Subcutaneous abdominal adipose tissue (tissue), 5 donors: ENCODE measurements around the gene PGAM5.

Source experiments
- H3K27ac ChIP-seq: one replicate; pipeline ENCODE4 v1.7.0; 2013; ENCODE audit warnings: low read depth, mild to moderate bottlenecking, inconsistent platforms, low read length, moderate library complexity
- H3K27me3 ChIP-seq, 5 donors: one replicate each; pipeline ENCODE4 v1.7.0; 2013; ENCODE audit warnings: low read length in 5 of 5, inconsistent platforms in 1 of 5; ENCODE audit not compliant: control insufficient read depth in 5 of 5, insufficient read depth in 4 of 5
- H3K36me3 ChIP-seq, 5 donors: one replicate each; pipeline ENCODE4 v1.7.0; 2013; ENCODE audit warnings: low read length in 5 of 5; ENCODE audit not compliant: control insufficient read depth in 5 of 5, insufficient read depth in 5 of 5
- H3K4me1 ChIP-seq, 5 donors: one replicate each; pipeline ENCODE4 v1.7.0; 2013; ENCODE audit warnings: low read length in 5 of 5, mild to moderate bottlenecking in 3 of 5, moderate library complexity in 1 of 5; ENCODE audit not compliant: control insufficient read depth in 5 of 5, insufficient read depth in 5 of 5
- H3K4me3 ChIP-seq, 5 donors: one replicate each; pipeline ENCODE4 v1.7.0; 2013; ENCODE audit warnings: low read length in 5 of 5, low read depth in 1 of 5
- H3K9ac ChIP-seq, 5 donors: one replicate each; pipeline ENCODE4 v1.7.0; 2013; ENCODE audit warnings: low read length in 5 of 5, mild to moderate bottlenecking in 4 of 5, moderate library complexity in 3 of 5
- H3K9me3 ChIP-seq, 5 donors: one replicate each; pipeline ENCODE4 v1.7.0; 2013; ENCODE audit warnings: low read length in 5 of 5; ENCODE audit not compliant: control insufficient read depth in 5 of 5
- donor health status: healthy.
- donor health status: healthy.
- donor health status: healthy.
- donor health status: healthy.
- donor health status: healthy.

The PGAM5 gene

DNA sequence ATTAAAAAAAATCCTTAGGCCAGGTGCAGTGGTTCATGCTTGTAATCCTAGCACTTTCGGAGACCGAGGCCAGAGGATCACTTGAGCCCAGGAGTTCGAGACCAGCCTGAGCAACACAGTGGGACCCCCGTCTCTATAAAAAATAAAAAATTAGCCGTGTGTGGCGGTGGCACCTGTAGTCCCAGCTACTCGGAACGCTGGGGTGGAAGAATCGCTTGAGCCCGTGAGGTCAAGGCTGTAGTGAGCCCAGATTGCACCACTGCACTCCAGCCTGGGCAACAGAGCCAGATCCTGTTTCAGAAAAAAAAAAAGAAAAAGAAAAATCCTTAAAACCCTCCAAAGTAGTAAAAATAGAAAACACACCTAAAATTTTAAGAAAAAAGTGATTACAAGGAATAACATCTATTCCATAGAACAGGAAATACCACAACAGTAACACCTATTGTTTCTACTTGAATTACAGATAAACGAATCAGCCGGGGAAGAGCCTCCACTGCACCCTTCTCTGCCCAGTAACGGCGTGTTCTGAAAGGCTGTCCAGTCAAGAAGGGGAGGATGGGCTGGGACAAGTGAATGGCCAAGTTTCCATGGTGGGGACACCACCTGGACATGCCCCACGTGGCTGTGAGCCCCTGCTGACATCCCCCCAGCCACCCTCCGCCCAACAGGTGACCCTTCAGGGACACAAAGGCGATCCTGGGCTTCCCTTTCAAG, 41.3 kb upstream of the PGAM5 start:
- Histone ChIP-seq H3K4me1 (peaks cover 0 to 2% (median 0%) of the 10 kb centered on the region in 5 donors), H3K9me3 (no peaks in the 10 kb centered on the region), H3K27ac (no peak overlapping the region), H3K36me3 (peaks cover 4 to 85% (median 65%) of the 10 kb centered on the region in 5 donors), H3K4me3 (no peak overlapping the region), H3K9ac (no peak overlapping the region), H3K27me3 (no peaks in the 10 kb centered on the region)

DNA sequence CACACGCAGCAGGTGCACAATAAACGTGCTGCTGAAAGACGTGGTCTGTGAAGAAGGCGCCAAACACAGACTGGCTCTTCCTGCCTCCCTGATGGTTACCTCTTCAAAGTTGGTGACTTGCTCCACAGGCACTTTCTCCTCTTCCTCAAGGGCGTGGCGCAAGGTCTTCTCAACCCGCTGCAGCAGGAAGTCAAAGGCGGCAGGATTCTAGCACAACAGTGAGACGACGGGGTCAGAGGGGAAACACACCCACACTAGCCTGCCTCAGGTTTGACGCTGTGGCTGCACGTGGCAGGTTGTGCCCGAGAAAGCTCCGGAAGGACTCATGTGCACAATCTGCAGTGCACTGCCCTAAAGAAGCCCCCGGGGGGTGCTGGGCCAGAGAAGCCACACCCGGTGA, 38.5 kb upstream of the PGAM5 start:
- H3K27me3 ChIP-seq: no peaks in the 10 kb centered on the region
- H3K9me3 ChIP-seq: no peaks in the 10 kb centered on the region
- H3K4me3 ChIP-seq: no peak overlapping the region
- H3K9ac ChIP-seq: no peak overlapping the region
- H3K4me1 ChIP-seq: no peaks in the 10 kb centered on the region
- no peak overlapping the region for H3K27ac ChIP-seq
- peaks cover 5 to 84% (median 69%) of the 10 kb centered on the region in 5 donors for H3K36me3 ChIP-seq

DNA sequence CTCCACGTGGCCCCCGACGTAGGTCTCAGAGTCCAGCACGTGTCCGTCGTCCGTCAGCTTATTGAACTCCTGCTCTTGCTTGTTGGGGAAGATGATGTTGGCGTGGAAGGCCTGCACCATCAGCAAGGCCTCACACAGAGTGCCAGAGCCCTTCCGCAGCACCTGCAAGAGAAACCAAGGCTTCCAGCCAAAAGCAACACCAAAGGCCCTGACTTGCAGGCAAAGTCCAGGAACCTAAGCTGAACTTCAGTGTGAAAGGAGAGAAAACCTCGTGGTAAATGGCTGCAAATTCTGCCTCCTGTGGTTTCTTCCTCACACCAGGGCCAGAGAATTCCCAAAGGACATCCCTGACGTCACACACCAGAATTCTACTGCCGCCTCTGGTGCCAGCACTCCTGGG, 38.0 kb upstream of the PGAM5 start:
- H3K36me3 ChIP-seq: peaks cover 6 to 84% (median 69%) of the 10 kb centered on the region in 5 donors
- H3K9ac ChIP-seq: no peak overlapping the region

DNA sequence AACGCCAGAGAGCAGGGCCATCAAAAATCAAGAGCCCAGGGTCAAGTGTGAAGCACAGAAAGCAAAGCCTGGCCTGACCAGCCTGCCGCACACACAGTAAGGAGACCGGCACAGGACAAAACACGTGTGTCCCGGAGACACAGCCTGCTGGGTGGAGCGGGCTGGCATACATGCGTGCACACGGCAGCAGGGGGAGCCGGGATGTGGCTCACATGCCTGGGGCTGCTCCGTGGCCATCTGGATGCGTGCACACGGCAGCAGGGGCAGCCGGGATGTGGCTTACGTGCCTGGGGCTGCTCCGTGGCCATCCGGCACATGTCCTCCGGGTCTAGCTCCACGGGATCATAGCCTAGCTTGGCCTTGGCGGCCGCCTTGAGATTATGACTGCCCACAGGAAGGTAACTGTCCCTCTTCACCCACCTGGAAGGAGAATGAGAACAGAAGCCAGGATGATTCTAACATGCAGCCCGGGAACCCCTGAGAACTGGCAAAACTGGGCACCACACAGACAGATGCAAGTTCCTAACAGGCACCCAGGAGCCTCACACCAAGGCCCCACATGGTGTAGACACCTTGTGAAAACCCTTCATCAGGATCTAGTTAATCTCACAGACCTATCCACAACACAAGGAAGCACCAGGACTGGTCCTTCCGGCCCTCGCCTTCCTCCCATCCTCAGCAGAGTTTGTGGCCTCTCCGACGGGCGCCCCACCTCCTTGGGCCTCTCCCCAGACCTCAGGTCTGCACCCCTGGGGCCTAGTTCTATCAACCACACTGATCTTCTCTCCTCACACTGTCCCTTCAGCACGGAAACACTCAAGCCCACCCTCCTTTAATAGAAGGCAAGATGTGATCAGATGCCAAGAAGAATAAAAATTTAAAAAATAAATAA, 37.1 kb upstream of the PGAM5 start:
- no peak overlapping the region for H3K27ac ChIP-seq
- no peak overlapping the region for H3K4me3 ChIP-seq
- no peaks in the 10 kb centered on the region for H3K4me1 ChIP-seq
- peaks cover 6 to 80% (median 64%) of the 10 kb centered on the region in 5 donors for H3K36me3 ChIP-seq
- H3K9ac ChIP-seq: no peak overlapping the region
- H3K9me3 ChIP-seq: no peaks in the 10 kb centered on the region
- H3K27me3 ChIP-seq: no peaks in the 10 kb centered on the region

More for the DNA sequence above, 38.0 kb upstream of the PGAM5 start:
- Histone ChIP-seq H3K27ac (no peak overlapping the region), H3K27me3 (no peaks in the 10 kb centered on the region), H3K4me3 (no peak overlapping the region), H3K9me3 (no peaks in the 10 kb centered on the region), H3K4me1 (no peaks in the 10 kb centered on the region)

DNA sequence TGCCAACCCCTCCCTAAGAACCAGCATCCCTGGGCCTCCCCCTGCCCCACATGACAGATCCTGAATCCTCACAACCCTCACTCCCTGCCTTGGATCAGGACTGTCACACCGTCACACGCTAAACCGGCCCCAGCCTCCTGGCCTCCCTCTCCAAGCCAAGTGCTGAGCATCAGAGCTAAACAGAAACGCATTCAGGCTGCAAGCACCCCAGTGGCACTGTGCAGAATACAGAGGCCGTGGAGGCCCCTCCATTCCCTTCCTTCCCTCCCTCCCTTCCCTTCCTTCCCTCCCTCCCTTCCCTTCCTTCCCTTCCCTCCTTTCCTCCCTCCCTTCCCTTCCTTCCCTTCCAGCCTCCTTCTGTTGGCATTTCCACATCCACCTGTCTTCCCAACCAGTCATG, 36.1 kb upstream of the PGAM5 start:
- Histone ChIP-seq H3K4me1 (no peaks in the 10 kb centered on the region), H3K27ac (no peak overlapping the region), H3K36me3 (peaks cover 11 to 80% (median 62%) of the 10 kb centered on the region in 5 donors), H3K4me3 (no peak overlapping the region), H3K9me3 (no peaks in the 10 kb centered on the region), H3K27me3 (no peaks in the 10 kb centered on the region), H3K9ac (no peak overlapping the region)

DNA sequence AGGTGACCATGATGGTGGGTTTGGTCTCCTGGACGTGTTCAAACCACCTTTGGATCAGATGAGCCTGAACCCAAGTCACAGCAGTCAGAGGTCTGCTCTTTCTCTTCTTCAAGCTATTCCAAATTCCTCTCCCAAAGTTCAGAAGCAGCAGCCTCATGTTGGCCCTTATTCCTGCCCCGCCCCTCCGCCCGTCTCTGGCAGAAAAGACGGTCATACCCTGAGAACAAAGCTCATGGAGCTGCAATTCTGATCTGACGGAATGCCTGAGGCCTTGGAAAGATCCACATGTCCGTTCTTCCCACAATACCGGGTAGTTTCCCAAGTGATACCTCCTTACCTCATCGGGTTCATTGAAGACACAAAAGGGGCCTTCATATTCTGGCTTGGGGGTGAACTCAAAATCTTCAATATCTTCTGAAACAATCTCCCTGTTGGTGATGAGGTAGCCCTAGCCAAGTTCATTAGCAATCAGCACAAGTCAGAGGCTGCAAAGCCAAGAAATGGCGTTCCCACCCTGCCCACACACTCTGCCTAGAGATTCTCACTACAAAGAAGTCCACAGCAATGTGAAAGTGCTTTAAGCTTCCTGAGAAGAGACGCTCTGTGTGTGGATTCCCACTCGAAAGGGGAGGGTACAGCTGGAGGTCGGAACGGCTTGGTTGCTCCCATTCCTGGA, 34.7 kb upstream of the PGAM5 start:
- no peaks in the 10 kb centered on the region for H3K9me3 ChIP-seq
- no peak overlapping the region for H3K27ac ChIP-seq
- H3K4me3 ChIP-seq: no peak overlapping the region
- H3K27me3 ChIP-seq: no peaks in the 10 kb centered on the region
- H3K9ac ChIP-seq: no peak overlapping the region
- peaks cover 11 to 75% (median 61%) of the 10 kb centered on the region in 5 donors for H3K36me3 ChIP-seq
- no peaks in the 10 kb centered on the region for H3K4me1 ChIP-seq

DNA sequence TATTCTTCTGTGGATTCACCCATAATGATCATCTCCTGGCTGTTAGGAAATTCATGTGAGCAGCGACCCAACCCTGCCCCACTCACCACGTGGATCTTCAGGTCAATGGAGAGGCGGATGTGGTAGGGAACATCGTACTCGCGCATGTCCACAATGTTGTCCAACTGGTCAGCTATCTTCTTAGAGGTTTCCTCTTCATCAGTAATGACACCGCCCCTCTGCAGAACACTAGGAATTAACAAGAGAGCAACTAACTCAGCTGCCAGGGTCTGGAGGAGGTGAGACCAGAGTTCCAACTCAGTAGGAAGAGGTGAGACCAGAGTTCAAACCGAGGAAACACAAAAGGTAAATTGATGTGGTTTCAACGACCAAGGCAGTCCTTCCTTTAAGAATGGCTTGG, 33.1 kb upstream of the PGAM5 start:
- H3K9me3 ChIP-seq: no peaks in the 10 kb centered on the region
- no peaks in the 10 kb centered on the region for H3K4me1 ChIP-seq
- H3K27ac ChIP-seq: no peak overlapping the region
- no peak overlapping the region for H3K9ac ChIP-seq
- H3K4me3 ChIP-seq: no peak overlapping the region
- no peaks in the 10 kb centered on the region for H3K27me3 ChIP-seq
- H3K36me3 ChIP-seq: peaks cover 11 to 64% (median 53%) of the 10 kb centered on the region in 5 donors

DNA sequence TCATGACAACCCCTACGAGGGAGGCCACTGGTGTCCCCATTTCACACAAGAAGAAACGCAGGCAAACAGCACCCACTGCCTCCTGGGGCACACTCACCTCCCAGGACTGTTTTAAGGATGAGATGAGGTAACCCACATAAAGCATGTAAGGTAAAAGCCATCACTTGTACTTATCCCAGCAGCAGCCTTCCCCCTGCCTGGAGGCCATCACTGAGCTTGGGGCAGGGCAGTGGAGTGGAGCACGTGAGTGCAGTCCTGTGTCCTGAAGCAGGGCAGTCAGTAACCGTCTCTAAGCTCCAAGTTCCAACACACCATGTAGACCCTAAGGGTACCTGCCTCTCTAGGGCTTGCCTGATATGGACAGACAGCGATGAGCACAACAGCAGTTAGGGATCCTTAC, 25.2 kb upstream of the PGAM5 start:
- H3K4me3 ChIP-seq: no peak overlapping the region
- H3K27me3 ChIP-seq: no peaks in the 10 kb centered on the region
- H3K36me3 ChIP-seq: no peaks in the 10 kb centered on the region
- peaks cover 0 to 17% (median 13%) of the 10 kb centered on the region in 5 donors for H3K4me1 ChIP-seq
- H3K27ac ChIP-seq: no peak overlapping the region
- no peaks in the 10 kb centered on the region for H3K9me3 ChIP-seq
- no peak overlapping the region for H3K9ac ChIP-seq

DNA sequence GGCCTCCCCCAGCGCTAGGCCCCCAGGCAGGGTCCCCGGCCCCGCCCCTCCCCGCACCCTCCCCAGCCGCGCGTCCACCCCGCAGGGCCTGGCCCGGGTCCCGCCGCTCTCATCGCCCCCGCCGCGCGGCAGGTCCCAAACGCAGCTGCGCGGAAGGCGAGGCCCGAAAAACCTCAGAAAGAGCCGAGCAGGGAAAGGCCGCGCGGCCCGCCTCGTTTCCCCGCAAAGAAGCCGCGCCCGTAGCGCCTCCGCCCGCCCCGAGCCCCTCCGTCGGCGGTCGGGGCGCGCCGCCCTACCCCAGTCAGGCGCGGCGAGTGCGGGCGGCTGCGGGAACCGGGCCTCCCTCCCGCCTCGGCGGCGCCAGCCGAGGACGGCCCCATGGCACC, 23.8 kb upstream of the PGAM5 start:
- peak overlapping the region in 4 of 5 donors; percentile 59 to 74 (median 66) for H3K4me3 ChIP-seq
- H3K9me3 ChIP-seq: no peaks in the 10 kb centered on the region
- H3K4me1 ChIP-seq: peaks cover 0 to 17% (median 13%) of the 10 kb centered on the region in 5 donors
- peak overlapping the region in 2 of 5 donors; percentile 32 to 58 for H3K9ac ChIP-seq
- no peak overlapping the region for H3K27ac ChIP-seq
- H3K27me3 ChIP-seq: no peaks in the 10 kb centered on the region
- H3K36me3 ChIP-seq: peaks cover 0 to 2% (median 0%) of the 10 kb centered on the region in 5 donors
